Occipital lobe (tissue), 2 donors: ENCODE measurements around the gene ADSL. TPM values are rescaled to one million over a fixed set of nuclear protein-coding genes. Genes with fewer than 3 reads are reported as not detected.
"Not testable (repeated sequence)": the region's sequence is repeated elsewhere in the genome, so short reads cannot be mapped to it uniquely, and the experiment has no call there.

ENCODE experiments used
- DNase-seq: peaks from one replicate; lab custom pipeline; 2025; lab: John Stamatoyannopoulos, UW
- total RNA-seq: library from RNA; depleted of rRNA; stranded (reverse); fragments of >200 nt; gene quantifications from one replicate; pipeline ENCODE4 v1.2.3, GENCODE V29; 2014

The ADSL gene
- total RNA-seq, 1 donor from 2014 or later = 48.2 TPM

DNA sequence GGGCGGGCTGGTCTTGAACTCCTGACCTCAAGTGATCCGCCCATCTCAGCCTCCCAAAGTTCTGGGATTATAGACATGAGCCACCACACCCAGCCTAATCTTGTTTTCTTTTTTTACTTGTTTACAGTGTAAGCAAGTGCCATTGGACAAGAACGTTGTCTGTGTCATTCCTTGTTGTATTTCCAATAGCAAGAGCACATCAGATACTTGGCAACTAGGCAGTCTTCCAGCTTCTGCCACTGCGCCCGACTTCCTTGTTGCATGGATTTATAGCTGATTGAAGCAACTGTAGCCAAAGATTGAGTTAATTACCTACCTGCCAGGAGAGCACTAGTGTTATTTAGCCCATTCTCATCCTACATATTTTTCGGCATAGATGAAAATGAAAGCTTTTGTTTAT lies 21.0 kb downstream of the ADSL start:
- no peak for DNase-seq

DNA sequence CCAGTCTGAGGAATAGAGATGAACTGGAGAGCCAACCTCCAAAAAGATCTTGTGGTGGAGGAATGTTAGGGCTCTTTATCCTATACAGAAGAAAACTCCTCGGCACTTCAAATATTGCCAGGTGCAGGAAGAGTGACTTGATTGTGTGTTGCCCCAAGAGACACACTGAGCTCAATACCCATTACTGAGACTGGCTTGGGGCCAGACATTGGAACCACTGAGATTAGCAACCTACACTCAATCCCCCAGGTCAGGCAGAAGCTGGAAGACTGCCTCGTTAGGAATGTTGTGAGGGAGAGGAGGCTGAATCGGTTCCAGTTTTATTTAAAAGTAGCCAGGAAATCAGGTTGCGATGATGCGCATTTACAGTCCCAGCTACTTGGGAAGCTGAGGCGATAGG lies 21.7 kb downstream of the ADSL start:
- DNase-seq = no peak

DNA sequence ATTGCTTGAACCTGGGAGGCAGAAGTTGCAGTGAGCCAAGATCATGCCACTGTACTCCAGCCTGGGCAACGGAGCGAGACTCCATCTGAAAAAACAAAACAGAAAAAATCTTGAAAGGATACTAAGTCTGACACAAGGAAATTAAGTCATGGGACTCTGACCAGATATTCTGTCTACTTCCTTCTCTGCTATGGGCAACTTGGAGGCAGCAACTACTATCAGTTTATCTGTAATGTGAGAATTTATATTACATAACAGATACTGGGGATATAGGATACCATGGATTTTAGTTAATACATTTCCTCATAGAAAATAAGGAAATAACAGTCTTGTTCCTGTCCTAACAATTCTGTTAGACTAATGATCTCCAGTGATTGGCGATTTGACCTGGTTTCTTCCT lies 22.5 kb downstream of the ADSL start:
- no peak for DNase-seq

DNA sequence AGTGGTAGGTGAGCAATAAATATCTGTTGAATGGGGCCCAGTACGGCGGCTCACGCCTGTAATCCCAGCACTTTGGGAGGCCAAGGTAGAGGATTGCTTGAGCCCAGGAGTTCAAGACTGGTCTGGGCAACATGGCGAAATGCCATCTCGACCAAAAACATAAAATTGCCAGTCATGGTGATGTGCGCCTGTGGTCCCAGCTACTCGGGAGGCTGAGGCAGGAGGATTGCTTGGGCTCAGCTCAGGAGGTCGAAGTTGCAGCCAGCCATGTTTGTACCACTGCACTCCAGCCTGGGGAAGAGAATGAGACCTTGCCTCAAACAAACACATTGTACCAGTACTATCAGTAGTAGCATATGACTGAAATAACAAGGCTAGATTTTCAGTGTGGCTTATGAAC lies 28.3 kb downstream of the ADSL start:
- no peak for DNase-seq

DNA sequence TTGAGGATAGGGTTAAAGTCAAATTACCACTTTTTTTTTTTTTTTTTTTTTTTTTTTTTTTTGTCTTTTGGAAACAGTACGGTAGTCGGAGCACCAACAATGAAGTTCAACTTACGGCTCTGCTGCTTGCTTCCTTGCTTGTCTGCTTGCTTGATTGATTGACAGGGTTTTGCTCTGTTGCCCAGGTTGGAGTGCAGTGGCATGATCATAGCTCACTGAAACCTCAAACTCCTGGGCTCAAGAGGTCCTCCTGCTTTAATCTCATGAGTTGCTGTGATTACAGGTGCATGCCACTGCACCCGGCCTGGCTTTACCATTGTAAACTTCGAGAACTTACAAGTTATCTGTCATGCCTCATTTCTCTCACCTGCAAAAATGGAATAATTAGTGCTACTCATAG lies 29.8 kb downstream of the ADSL start:
- no peak for DNase-seq

DNA sequence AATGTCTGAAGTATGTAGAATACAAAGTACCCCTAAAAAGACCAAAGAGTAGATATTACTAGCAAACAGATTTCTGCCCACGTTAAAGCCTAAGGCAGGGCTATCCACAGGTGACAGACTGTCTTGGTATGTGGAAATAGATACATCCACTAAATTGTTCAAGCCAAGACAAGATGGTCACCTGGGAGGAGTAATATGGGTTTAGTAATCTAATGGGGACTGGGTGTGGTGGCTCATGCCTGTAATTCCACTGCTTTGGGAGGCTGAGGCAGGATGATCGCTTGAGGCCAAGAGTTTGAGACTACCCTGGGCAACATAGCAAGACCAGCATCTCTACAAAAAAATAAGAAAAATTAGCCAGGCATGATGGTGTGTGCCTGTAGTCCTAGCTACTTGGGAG lies 31.6 kb downstream of the ADSL start:
- DNase-seq = no peak

DNA sequence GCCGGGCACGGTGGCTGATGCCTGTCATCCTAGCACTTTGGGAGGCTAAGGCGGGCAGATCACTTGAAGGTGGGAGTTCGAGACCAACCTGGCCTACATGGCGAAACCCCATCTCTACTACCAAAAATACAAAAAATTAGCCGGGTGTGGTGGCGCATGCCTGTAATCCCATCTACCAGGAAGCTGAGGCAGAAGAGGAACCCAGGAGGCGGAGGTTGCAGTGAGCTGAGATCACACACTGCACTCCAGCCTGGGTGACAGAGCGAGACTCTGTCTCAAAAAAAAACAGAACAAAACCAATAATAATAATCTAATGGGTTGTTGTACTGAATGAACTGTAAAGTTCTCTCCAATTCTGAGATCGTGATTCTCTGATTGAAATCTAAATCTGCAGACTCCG lies 32.1 kb downstream of the ADSL start:
- not testable (repeated sequence) for DNase-seq

DNA sequence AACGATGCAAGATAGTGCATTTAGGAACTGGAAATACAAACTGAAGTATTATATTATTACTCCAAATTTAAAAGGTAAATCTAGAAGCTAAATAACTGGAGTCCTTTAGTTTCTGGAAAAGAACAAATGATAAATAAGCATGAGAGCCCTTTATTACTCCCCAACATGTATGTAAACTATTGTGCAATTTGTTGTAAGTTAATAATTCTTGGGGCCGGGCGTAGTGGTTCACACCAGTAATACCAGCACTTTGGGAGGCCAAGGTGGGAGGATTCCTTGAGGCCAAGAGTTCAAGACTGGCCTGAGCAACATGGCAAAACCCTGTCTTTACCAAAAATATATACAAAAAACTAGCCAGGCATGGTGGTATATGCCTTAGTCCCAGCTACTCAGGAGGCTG lies 35.2 kb downstream of the ADSL start:
- no peak for DNase-seq

DNA sequence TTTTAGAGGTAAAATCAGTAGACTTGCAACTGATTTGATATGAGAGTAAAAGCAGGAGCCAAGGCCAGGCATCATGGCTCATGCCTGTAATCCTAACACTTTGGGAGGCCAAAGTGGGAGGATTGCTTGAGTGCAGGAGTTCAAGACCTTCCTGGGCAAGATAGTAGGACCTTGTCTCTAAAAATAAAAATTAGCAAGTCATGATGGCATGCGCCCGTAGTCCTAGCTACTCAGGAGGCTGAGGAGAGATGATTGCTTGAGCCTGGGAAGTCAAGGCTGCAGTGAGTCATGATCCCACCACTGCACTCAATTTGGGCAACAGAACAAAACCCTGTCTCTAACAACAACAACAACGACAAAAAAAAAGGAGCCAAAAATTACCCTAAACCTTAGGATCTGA lies 37.6 kb downstream of the ADSL start:
- DNase-seq = no peak

DNA sequence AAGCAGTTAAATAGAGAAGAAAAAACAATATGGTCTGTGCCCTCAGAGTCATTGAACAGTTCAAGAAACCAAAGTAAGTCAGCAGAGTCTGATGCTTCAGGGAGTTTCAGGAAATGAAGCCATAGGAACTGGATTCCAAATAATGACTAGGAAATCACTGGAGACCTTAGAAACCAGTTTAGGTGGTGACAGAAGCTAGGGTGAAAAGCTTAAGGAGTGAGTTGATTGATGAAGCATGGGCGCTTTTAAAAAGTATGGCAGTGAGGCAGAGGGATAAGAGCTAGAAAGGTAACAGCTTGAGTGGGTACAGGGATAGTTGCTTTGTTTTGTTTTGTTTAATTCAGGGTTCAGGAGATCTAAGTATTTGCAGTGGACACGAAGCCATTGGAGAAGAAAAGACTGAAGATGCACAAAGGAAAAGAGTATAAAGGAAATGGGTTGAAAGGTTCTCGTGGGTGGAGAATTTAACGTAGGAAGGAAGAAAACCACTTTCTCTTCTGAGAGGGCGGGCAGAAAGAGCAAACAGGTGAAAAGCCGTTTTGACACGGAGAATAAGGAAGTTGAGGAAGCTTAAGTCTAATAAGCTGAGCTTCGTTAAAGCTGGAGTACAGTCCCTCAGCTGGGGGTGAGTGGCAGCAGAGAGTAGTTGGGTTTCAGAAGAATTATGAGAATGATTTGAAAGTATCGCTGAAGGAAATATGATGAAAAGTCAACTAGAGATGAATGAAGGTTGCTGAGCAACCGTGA lies 38.9 kb downstream of the ADSL start:
- DNase-seq = no peak

DNA sequence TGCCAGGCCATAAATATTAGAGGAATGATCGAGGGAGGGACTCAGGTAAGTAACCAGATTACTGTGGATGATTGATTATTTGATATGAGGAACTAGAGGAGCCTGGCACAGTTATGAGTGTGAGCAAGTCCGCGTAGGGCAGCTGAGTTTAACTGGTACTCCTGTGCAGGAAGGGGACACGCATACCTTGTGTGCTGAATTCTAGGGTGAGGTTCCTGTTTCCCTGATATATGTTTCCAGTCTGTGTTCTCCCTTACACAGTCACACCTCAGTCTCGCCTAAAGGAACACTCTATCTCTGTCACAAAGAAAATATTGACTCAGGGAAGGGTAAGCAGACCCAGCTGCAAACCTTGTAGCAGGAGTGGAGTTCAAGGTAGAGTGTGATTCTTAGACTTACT lies 41.4 kb downstream of the ADSL start:
- no peak for DNase-seq

DNA sequence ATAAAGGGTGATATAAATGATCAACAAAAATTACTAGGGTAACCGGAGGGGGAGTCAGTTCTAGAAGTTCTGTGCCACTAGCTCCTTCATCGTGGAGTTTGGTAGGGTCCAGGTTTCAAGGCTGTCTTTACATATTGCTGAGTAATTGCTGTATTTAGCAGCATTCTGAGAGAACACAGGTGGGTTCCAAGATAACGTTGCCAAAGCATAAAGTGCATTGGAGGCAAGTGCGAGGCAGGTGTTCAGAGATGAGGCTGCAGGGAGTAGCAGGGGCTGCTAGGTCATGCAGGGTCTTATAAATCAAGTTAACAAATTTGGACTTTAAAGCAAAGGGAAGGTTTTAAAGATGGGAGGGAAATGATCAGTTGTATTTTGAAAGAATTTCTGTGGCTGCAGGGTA lies 41.9 kb downstream of the ADSL start:
- no peak for DNase-seq

DNA sequence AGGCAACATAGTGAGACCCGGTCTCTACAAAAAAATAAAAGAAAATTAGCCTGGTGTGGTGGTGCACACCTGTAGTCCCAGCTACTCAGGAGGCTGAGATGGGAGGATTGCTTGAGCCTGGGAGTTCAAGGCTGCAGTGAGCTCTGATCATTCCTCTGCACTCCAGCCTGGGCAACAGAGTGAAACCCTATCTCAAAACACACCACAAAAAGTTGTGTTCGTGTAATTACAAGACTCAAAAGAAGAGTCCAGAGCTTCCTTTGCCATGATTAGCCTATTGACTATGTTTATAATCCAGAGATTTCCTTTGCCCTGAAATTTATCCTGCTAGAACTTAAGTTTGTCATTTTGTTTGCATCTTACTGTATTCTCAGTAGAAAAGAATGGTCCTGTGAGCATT lies 45.1 kb downstream of the ADSL start:
- no peak for DNase-seq

DNA sequence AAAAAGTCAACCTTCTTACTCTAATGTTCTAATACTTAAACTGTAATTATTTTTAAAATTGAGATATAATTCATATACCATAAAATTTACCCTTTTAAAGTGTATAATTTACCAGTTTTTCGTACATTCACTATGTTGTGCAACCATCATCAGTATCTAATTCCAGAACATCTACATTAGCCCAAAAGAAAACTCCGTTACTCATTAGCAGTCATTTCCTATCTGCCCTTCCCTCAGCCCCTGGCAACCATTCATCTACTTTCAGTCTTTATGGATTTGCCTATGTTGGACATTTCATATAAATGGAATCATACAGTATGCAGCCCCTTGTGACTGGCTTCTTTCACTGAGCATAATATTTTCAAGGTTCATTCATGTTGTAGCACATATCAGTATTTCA lies 46.3 kb downstream of the ADSL start:
- DNase-seq = no peak

DNA sequence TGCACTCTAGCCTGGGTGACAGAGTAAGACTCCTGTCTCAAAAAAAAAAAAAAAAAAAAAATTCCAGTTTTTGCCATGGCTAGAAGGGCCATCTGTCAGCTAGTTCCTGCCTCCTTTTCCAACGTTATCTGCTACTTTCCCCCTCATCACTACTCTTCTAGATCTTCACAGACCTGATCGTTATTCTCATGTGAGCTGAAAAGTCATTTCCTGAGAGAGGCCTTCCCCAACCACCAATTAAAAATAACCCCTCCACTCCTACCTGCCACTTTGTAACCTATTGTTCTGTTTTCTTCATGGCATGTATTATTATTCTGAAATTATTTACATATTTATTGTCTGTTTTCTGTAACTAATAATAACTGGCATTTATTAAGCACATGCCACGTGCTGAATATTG lies 48.3 kb downstream of the ADSL start:
- DNase-seq = no peak

DNA sequence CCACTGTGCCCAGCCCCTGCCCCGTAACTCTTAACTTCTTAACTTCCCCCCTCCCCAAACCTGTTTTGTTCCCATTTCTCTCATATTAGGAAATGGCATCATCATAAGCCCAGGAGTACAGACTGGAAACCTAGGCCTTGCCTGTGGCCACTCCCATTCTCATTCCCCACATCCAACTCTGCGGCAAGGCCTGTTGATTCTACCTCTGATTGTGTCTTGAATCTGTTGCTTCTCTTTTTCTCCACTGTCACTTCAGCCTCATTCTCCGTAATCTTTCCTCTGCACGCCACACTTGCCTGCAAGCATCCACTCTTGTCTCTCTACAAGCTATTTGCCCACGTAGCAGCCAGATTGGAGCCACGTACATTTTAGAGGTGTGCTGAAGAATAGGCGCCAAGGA lies 49.3 kb downstream of the ADSL start:
- no peak for DNase-seq

DNA sequence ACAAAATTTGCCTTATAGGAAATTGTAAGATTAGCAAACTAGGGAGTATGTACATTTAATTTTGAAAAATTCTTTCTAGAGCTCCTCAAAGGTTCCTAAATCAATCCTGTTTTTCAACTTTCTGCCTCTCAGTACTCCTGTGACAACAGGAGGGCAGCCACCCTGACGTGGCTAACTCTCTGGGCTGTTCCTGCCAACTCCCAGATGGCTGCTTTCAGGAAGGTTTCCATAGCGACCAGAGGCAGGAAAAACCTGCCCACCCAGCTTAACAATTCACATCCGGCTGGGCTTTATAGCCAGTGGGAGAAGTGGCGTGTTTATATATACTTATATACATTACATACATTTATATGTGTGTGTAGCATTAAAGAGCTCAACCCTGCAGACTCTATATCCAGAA lies 50.6 kb downstream of the ADSL start:
- no peak for DNase-seq

DNA sequence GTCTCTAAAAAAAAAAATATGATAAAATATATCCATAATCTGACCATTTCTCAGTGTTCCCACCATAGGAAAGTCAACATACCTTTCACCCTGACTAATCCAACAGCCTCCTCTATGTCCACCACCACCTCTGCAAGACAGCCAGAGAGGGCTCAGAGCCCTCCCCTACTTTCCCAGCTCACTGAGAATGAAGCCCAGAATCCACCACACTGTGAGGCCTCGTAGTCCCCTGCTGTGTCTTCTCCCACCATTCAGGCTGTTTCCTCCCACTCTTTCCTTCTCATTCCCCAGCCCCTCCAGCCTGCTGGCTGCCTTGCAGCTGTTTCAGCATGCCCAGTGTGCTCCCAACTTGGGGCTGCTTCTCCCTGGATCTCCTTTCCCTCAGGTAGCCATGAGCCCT lies 51.1 kb downstream of the ADSL start:
- no peak for DNase-seq

DNA sequence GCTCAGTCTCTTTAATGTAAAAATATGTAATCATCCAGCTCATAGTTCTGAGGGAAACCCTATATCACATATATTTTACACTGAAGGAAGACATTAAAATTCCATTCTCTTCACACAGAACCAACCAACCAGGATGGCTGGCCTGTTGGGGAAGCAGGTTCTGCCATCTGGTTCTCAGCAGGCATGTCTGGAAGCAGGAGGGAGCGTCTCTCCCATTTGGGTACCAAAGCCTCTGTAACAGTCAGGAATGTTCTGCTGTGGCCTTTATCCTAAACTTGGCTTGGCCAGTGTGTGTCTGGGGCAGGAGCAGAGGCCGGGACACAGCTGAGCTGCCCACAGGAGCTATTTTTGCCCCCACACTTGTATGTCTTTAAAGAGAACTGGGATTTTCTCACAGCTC lies 53.3 kb downstream of the ADSL start:
- no peak for DNase-seq

DNA sequence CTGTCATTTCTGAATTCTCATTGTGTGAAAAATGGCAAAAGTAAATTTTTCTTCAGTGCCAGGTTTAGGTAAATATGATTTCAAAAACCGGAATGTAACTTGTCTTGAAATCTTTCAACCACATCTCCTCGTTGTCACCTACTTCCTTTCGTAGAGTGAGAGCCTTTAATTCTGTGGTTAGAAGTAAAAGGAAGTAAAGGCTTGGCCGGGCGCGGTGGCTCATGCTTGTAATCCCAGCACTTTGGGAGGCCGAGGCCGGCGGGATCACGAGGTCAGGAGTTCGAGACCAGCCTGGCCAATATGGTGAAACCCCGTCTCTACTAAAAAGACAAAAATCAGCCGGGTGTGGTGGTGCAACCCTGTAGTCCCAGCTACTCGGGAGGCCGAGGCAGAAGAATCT lies 53.9 kb downstream of the ADSL start:
- DNase-seq = no peak

DNA sequence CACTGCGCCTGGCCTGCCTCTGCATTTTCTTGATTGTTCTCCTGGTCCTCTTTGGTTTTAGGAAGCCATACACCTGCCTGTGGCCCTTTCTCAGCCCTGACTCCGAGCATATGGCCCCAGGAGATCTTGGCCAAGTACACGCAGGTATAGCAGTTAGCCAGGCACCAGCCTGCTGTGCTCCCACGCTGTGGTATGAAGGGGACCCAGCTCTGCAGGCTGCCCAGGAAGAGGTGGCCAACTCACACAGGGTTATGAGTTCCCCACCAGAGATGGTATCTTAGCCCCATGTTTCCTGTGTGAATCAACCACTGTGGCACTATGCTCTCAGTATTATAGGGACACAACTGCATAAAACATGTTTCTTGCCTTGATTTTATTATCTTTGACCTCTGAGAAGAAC lies 55.2 kb downstream of the ADSL start:
- no peak for DNase-seq

DNA sequence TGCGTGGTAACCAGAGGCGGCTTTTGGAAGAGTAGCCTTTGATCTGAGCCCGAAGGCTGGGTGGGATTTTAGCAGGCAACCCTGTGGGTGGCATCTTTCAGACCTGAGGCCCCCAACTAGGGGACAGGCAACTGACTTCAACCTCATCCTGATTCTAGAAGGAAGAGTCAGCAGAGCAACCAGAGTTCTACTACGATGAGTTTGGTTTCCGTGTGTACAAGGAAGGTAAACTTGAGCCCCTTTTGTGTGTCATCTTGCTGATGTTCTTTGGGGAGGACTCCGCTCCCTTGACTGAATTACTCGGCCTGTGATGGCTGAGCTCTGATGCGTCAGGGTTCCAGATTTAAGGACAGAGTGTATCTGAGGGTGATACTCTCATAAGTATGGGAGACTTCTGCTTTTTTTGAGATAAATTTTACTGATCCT lies 55.7 kb downstream of the ADSL start:
- DNase-seq = no peak

DNA sequence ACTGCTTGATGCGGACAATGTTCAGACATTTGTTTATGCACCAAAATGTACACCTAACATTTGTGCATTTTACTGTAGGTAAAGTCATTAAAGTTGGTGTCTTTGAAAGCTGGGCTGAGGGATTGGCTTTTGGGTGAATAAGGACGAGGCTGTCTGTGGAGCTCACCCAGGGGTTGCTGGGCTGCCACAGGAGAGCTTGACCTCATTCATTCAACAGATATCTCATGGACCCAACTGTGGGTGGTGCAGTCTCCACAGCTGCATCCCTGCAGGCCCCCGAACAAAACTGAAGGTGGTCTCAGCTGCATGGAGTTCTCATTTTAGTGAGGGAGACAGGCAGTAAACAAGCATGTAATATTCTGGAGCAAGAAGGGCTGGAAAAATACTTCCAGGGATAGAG lies 56.8 kb downstream of the ADSL start:
- DNase-seq = no peak

DNA sequence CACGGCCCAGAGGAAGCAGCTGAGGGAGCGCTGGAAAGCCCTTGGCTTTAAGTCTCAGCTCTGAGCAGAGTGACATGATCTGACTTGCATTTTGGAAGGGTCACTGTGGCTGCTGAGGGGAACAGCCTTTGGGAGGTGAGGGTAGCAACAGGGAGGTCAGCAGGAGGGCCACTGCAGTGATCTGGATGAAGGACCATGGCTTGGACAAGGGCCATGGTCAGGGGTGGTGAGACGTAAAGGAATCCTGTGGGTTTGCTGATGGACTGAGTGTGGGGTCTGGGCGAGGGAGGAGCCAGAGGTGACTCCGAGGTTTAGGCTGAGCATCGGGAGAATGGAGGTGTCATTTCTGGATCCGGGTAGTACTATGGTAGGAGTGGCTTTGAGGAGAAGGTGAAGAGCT lies 57.4 kb downstream of the ADSL start:
- no peak for DNase-seq
